Activated naive CD8-positive, alpha-beta T cell treated with anti-CD3 and anti-CD28 coated beads, Interleukin-2, amount 50 U/mL, for 16 hours (primary cell): ENCODE data around the gene PNPLA7.
A peak's percentile ranks its signal among the peaks of the same experiment; 100 is the strongest.
"Not testable (repeated sequence)": the region's sequence is repeated elsewhere in the genome, so short reads cannot be mapped to it uniquely, and the experiment has no call there.

Experiments used
- DNase-seq: peaks from one replicate; pipeline ENCODE4 v3.0.0-alpha.2; 2020; ENCODE audit warnings: low read depth, low spot score

The PNPLA7 gene

DNA sequence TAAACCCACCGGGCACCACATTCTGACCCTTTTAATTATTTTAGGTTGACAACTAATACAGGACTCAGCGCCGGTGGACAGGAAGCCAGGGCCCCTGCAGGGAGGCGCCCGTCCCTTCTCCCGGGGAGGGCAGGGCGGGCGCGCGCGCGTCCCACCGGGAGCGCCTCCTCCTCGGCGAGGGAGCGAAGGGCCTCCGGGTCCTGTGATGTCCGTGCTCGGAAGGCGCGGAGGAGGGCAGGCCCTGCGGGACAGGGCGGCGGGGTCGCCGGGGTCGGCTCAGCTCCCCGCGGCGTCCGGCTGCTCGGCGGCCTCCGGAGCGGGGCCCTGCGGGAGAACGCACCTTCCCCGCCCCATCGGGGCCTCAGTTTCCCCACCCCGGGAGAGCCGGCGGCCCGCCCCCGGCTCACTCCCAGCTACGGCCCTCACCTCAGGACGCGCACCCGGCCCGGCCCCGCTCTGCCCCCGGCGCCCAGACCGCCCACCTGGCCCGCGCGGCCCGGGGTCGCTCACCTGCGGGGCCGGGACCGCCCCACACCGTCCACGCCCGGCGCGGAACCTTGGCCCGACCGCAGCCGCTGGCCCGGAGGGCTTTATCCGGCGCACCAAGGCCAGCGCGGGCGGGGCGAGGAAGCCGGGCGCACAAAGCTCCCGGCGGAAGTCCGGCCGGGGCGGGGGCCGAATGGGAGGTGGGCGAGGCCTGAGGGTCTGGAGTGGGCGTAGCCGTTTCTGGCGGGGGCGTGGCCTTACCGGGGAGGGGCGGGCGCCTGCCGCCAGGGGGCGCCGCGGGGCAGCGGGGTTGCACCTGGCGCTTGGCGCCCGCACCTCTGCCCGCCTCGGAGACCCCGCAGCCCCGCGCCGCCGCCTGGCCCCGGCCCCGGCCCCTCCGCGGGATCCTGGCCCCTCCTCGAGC is 127.3 kb downstream of the PNPLA7 start, which contains the start of the genes EXD3 and NOXA1:
EXD3 (minus strand) TSS at position 559 of the 910 bp plus-strand sequence. CDS start 27,805 bp downstream, outside the sequence.
NOXA1 (plus strand) TSS at position 790 of the 910 bp plus-strand sequence. CDS start 137 bp downstream, outside the sequence.
- DNase-seq, result peak; percentile 92

GRCh38 chr9:137421838-137422603 is 128.2 kb downstream of the PNPLA7 start:
- no peak for DNase-seq

DNA sequence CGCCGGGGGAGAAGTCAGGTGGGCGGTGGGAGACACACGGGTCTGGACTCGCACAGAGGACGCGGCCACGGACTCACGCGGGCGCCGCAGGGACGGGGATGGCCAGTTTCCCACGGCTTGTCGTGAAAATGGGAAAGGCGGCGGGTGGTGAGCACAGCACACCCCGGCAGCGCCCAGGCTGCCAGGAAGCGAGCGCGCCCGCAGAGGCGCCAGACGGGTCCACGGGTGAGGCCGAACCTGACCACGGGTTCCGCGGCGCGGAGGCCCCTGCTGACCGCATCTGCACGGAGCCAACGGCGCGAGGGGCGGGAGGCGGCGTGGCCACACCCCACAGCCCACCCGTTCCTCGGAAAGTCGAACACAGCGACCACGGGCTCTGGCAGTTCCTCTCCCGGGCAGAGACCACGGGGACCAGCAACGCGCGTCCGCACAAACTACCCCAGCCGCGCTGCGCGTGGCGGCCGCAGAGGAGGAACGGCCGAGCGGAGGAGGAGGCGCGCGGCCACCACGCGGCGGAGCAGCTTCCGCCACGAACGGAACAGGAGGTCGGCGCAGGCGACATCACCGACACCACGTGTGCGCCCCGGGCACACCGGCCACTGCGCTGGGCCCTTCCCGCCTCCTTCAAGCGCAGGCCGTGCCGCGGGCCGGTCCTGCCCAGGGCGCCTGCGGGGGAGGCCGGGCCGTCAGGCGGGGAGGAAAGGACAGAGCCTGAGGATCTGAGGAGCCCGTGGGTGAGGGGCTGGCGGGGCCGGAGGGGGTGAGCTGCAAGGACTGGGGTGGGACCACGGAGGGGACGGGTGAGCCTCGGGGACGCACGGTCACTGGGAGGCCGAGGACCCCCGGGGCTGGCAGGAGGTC is 132.8 kb downstream of the PNPLA7 start:
- DNase-seq, result no peak

DNA sequence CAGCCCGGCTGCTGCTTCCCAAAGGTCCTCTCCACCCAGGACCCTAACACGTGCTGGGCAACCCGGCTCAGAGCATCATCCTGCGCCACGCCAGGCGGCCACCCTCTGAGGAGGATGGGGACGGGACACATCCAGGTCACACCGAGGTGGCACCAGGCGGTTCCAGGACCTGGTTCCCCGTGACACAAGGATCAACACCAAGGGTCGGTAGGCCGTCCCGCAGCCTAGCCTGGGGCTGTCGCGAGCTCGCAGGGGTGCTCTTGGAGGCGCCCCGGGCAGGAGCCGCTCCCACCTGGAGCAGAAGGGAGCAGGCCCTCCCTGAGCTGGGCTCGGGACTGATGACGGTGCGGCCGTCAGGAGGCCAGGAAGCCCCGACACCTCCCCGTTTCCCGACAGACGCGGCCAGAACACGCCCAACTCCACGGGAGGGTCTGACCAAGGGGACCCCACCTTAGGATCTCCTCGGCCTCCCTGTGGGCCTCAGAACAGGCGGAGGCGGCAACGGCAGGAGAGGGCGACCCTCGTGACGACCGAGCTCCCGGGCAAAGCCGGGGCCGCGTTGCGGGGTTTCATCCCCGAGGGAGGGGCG is 133.5 kb downstream of the PNPLA7 start:
- no peak for DNase-seq

DNA sequence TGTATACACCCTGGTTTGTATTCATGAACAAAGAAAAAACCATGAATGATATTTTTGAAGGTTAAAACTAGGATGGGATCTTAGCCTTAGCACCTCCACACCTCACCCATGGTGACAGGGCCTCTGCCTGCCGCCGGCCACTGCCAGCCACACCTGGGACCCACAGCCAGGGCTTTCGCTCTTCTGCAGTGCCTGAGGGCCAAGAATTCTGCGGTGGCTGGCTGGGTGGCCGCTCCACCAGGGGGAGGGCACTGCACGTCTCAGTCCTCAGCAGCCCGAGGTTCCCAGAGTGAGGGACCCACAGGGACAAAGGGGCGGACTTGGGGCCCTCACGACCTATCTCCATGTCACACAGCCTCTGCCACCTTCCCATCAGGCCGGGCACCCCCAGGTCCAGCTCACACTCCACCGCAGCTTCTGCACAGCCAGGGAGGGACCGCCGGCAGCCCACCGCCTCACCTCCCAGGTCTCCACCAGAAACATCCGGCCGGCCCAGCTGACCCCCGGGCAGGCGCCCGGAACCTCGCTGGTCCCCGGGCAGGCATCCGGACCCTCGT is 134.1 kb downstream of the PNPLA7 start:
- DNase-seq, result no peak

- DNase-seq, result no peak
Observed at GRCh38 chr9:137415451-137415850, 134.8 kb downstream of the PNPLA7 start.

DNA sequence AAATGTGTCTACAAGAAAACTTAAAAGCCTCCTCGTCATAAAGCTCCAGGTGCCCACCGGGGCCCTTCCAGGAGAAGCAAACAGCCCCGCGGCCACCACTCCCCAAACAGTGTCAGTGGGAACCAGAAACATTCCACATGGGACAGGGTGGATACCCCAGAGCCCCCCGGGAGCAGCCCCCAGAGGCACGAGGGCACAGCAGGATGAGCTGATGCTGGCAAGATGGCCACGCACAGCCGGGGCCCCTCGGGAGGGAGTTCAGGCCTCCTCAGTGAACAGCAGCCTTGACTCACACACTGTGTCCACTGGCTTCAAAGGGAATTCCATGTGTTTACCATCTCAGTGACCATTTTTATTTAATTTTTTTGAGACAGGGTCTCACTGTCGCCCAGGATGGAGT is 137.8 kb downstream of the PNPLA7 start:
- no peak for DNase-seq

- no peak for DNase-seq
Observed at GRCh38 chr9:137411645-137412380, 138.4 kb downstream of the PNPLA7 start.

GRCh38 chr9:137411260-137411644 is 138.9 kb downstream of the PNPLA7 start:
- no peak for DNase-seq

- no peak for DNase-seq
Observed at GRCh38 chr9:137410891-137411249, 139.3 kb downstream of the PNPLA7 start.

DNA sequence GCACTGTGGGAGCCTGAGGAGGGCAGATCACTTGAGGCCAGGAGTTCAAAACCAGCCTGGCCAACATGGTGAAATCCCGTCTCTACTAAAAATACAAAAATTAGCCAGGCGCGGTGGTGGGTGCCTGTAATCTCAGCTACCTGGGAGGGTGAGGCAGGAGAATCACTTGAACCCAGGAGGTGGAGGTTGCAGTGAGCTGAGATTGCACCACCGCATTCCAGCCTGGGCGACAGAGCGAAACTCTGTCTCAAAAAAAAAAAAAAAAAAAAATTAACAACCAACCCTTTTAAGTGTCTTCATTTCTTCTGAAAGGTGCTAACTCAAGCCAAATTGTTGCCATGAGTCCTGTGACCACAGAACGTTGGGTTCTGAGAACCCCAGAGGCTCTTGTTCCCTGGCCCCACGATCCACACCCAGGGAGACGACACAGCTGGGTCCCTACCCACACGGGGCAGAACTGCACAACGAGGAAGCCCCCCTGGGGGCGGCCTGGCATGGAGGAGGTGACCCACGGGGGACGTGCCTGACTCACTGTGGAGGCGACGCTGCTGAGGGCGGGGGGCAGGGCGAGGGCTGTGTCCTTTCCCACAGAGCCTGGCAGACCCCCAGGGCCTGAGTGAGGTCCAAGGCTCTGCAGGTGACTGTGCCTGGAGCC is 139.8 kb downstream of the PNPLA7 start:
- not testable (repeated sequence) for DNase-seq
